MV-4-11 (cell line): ENCODE data around the gene SNAPC2.
"Not testable (repeated sequence)": the region's sequence is repeated elsewhere in the genome, so short reads cannot be mapped to it uniquely, and the experiment has no call there.

Experiments used
- DNase-seq: peaks from one replicate; lab custom pipeline; 2025; lab: John Stamatoyannopoulos, UW

The SNAPC2 gene

GRCh38 chr19:7888826-7889217 is 31.3 kb upstream of the SNAPC2 start:
- no peak for DNase-seq

GRCh38 chr19:7893362-7894101 is 26.6 kb upstream of the SNAPC2 start:
- DNase-seq = not testable (repeated sequence)

GRCh38 chr19:7894612-7895309 is 25.4 kb upstream of the SNAPC2 start:
- DNase-seq = no peak

- DNase-seq = no peak
Observed at GRCh38 chr19:7895565-7895964, 24.6 kb upstream of the SNAPC2 start.

GRCh38 chr19:7897292-7897691 is 22.8 kb upstream of the SNAPC2 start:
- no peak for DNase-seq

- no peak for DNase-seq
Observed at GRCh38 chr19:7898967-7899366, 21.2 kb upstream of the SNAPC2 start.

GRCh38 chr19:7899751-7900378 is 20.3 kb upstream of the SNAPC2 start:
- no peak for DNase-seq

DNA sequence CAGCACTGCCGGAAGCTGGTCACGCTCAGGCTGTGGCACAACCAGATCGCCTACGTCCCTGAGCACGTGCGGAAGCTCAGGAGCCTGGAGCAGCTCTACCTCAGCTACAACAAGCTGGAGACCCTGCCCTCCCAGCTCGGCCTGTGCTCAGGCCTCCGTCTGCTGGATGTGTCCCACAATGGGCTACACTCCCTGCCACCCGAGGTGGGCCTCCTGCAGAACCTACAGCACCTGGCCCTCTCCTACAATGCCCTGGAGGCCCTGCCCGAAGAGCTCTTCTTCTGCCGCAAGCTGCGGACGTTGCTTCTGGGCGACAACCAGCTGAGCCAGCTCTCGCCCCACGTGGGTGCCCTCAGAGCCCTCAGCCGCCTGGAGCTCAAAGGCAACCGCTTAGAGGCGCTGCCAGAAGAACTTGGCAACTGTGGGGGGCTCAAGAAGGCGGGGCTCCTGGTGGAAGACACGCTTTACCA is 19.7 kb upstream of the SNAPC2 start:
- no peak for DNase-seq

- DNase-seq = no peak
Observed at GRCh38 chr19:7900931-7901330, 19.2 kb upstream of the SNAPC2 start.

GRCh38 chr19:7901337-7901736 is 18.8 kb upstream of the SNAPC2 start:
- no peak for DNase-seq

DNA sequence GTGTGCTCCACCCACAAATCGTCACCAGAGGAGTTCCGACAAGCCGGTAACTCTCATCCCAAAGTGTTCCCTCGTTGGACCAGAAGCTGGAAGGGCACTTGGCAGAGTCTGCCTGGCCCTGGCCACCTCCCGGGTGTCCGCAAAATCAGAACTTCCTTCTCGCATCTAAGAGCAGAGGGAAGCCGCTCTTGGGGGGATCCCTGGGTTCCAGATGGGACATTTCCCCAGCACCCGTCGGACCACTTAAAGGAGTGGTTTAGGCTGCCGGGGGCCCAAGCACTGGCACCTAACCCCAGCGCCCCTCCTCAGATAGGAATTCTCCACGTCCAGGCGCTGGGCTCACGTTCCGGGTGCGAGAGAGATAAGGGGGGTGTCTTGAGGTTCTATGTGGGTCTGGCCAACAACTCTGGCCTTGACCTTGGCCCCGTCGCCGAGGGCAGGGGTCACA is 17.3 kb upstream of the SNAPC2 start:
- DNase-seq = no peak

GRCh38 chr19:7903244-7904073 is 16.7 kb upstream of the SNAPC2 start, which contains the start of gene MAP2K7:
Gene MAP2K7 (plus strand): TSS chr19:7903877. CDS start chr19:7903945, 68 bp downstream.
- peak; percentile 100 for DNase-seq

- DNase-seq = no peak
Observed at GRCh38 chr19:7904074-7905020, 15.8 kb upstream of the SNAPC2 start.

DNA sequence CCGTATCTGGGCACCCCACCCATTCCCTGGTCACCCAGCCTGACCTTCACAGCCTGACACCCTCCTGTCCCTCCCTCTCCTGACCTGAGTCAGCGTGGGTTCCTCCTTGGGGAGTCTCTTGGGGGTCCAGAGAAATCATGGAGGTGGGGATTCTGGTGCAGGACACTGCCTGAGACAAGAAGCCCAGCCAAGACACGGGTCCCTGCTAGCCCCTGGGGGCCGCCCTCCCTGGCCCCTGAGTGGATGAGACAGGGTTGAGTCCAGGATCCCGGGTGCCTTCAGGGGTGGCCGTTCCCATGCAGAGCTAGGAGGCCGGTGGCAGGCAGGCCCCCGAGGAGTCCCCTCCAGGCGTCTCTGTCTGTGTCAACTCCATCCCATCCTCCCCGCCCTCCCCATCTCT is 14.9 kb upstream of the SNAPC2 start:
- no peak for DNase-seq

- DNase-seq = no peak
Observed at GRCh38 chr19:7905859-7906258, 14.3 kb upstream of the SNAPC2 start.

DNA sequence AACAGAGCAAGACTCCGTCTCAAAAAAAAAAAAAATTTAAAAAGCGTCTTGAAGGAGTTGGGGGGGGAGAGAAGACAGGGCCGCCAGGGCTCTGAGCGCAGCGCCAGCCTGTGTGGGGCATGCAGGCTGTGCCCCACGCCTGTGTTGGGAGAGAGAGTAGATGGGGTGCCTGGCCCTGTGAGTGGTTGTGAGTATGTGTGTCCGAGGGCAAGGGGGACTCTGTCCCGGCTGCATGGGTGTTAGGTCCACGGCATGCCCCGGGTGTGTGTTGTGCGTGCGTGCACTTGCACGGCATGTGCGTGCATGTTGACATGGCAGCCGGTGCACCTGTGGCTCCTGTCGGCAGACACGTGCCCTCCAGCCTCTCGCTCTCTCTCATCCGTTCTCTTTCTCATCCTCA is 13.0 kb upstream of the SNAPC2 start:
- DNase-seq = no peak

DNA sequence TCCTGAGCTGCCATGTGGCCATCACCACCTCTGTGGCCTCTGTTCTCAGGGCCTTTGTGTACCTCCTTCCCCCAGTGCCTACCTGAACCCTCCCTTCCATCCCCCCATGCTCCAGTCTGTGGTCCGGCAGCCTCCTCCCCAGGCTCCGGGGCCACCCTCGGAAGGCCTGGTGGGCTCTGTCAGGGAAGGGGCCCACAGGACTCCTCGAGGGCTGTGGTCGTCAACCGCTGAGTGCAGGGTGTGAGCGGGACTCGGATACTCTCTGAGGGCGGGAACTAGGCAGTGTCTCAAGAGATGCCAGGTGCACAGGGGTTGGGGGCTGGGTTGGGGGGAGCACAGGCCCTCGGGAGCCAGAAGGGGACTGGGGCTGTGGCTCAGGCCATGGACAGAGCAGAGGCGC is 12.6 kb upstream of the SNAPC2 start:
- no peak for DNase-seq

DNA sequence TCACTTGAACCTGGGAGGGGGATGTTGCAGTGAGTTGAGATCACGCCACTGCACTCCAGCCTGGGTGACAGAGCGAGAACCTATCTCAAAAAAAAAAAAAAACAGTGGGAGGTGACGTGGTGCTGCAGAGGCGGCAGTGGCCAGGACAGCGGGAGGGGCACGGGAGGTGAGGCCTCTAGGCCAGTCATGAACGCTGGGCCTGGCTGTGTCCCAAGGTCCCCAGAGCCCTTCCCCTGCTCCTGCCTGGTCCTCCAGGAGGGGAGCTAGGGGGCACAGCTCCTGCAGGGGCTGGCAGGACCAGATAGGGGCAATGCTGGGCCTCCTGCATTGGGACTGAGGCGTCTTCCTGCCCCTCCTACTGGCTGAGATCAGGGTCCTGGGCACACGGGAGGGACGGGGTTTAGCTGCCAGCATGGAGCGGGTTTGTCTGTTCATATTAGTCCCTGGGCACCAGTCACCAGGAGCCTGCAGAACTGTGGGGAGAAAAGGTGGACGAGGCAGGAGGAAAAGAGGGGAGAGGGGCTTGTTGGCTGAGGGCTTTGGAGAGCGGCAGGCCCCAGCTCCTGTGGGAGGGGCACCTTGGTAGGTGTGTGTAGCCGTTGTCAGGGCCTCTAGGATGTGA is 11.9 kb upstream of the SNAPC2 start:
- DNase-seq = no peak

- no peak for DNase-seq
Observed at GRCh38 chr19:7908742-7909461, 11.2 kb upstream of the SNAPC2 start.
